Measurements from ENCODE around the gene LYRM1. TPM values are rescaled to one million over a fixed set of nuclear protein-coding genes. Genes with fewer than 3 reads are reported as not detected.
A peak's percentile ranks its signal among the peaks of the same experiment; 100 is the strongest.

LYRM1 gene
- polyA plus RNA-seq, 2 of the 4 experiments (the other 2 are of a cell fraction), result 38.6 to 44.0 TPM

DNA sequence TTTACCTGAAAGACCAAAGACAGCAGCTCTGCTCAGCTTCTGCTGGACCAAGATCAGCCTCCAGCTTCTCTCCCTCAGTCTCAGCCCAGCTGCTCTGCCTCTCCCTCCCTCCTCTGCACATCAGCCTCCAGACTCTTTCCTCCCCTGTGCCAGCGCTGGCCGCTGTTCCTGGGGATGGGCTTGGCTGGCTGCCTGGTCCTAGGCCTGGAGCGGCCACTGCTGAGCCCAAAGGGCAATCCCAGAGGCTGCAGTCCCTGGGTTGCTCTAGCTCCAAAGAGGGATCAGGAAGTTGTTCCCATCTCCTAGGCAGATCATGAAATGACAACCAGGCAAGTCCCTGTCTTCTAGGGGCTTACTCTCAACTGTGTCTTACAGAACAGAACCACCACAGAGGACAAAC lies 31.7 kb upstream of the LYRM1 start:
- DNase-seq (ENCODE audit: low read depth in 1 of 2, low spot score in 1 of 2) (peak in 1 of 2 experiments; percentile 45), ATAC-seq (peak; percentile 75 to 87), FAIRE-seq (no peak)
- POLR2A ChIA-PET, result interaction anchor here (3.2 kb wide), 1 partner anchor 31 kb away, joined by 9 read pairs; the partner anchor contains the start of genes DCUN1D3 and LYRM1
- no peaks in the 10 kb centered on the region for H3K9me3 ChIP-seq
- TF ChIP-seq SMC3 (IDR thresholded peaks at IDR 0.05) (0 out of 3 replicates have a peak, but pooled peaks have one; percentile 10), MYC (IDR thresholded peaks at IDR 0.05; ENCODE audit: borderline replicate concordance, low read length) (no peak), BHLHE40 (IDR thresholded peaks at IDR 0.05; ENCODE audit: low read depth, low read length) (no peak)
- H3K27ac ChIP-seq, result peak overlapping the region; percentile 57 to 87; a peak in 5 of 6 replicates
- peaks cover 58% of the 10 kb centered on the region for H3K4me1 ChIP-seq
- H3K4me3 ChIP-seq, result no peak overlapping the region
- WGBS (ENCODE audit: missing lambda C conversion rate), result 0% methylated on average over 3 of the region's 3 CpGs
- CTCF ChIA-PET, result interaction anchor here (0.7 to 2.4 kb wide), 5 partner anchors 14 to 250 kb away, joined by 3 to 7 read pairs (median 3); no protein-coding TSS in a partner anchor
- H3K4me2 ChIP-seq, result peak overlapping the region; percentile 56

- ChIA-PET CTCF (interaction anchor here (1.0 kb wide), 1 partner anchor 20 kb away, joined by 5 read pairs; no protein-coding TSS in a partner anchor), POLR2A (no interaction called here)
- H3K4me2 ChIP-seq, result no peak overlapping the region; the same call in 2 of the 3 replicates
- WGBS (ENCODE audit: missing lambda C conversion rate), result 92% methylated on average over 2 of the region's 2 CpGs
- peaks cover 61% of the 10 kb centered on the region for H3K4me1 ChIP-seq
- H3K4me3 ChIP-seq, result no peak overlapping the region
- TF ChIP-seq CHD2 (IDR thresholded peaks at IDR 0.05; ENCODE audit: low read length, partially characterized antibody), result no peak
- TF ChIP-seq JUNB (IDR thresholded peaks at IDR 0.05), result no peak
- TF ChIP-seq CEBPB (IDR thresholded peaks at IDR 0.05), result no peak
- no peak for TF ChIP-seq HOXA7 (CRISPR knock-in tag; IDR thresholded peaks at IDR 0.05)
- TF ChIP-seq HDAC2 (IDR thresholded peaks at IDR 0.05), result no peak
- TF ChIP-seq CBX2 (IDR thresholded peaks at IDR 0.05; ENCODE audit: borderline replicate concordance, low read depth), result no peak
- no peak for TF ChIP-seq ATOH8 (CRISPR knock-in tag; IDR thresholded peaks at IDR 0.05; ENCODE audit: low read depth)
- TF ChIP-seq ZSCAN20 (CRISPR knock-in tag; IDR thresholded peaks at IDR 0.05), result no peak
- no peak for TF ChIP-seq POLR2A (IDR thresholded peaks at IDR 0.05; ENCODE audit: low read length)
- TF ChIP-seq ZNF302 (CRISPR knock-in tag; IDR thresholded peaks at IDR 0.05), result no peak
- TF ChIP-seq HEYL (CRISPR knock-in tag; IDR thresholded peaks at IDR 0.05), result no peak
- TF ChIP-seq, protein P1, sequence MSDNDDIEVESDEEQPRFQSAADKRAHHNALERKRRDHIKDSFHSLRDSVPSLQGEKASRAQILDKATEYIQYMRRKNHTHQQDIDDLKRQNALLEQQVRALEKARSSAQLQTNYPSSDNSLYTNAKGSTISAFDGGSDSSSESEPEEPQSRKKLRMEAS (IDR thresholded peaks at IDR 0.05), result no peak
- TF ChIP-seq RAD21 (conservative IDR thresholded peaks at IDR 0.05 in 1 of 2, IDR thresholded peaks at IDR 0.05 in 1 of 2), result no peak
- no peak for TF ChIP-seq NPAS2 (CRISPR knock-in tag; IDR thresholded peaks at IDR 0.05; ENCODE audit: borderline replicate concordance)
- TF ChIP-seq CBX8 (IDR thresholded peaks at IDR 0.05), result no peak
- DNase-seq (ENCODE audit: low read depth in 1 of 2, low spot score in 1 of 2) (no peak), FAIRE-seq (no peak), ATAC-seq (no peak)
- no peaks in the 10 kb centered on the region for H3K9me3 ChIP-seq
- peak overlapping the region in 1 of 2 experiments; percentile 87; a peak in 2 of 6 replicates for H3K27ac ChIP-seq
These were observed 30.3 kb upstream of the LYRM1 start for GRCh38 chr16:20870122-20870820.

- 48% methylated on average over 2 of the region's 2 CpGs for WGBS (ENCODE audit: missing lambda C conversion rate)
These were observed 29.3 kb upstream of the LYRM1 start for GRCh38 chr16:20871258-20871657.

More at GRCh38 chr16:20871258-20871657, 29.3 kb upstream of the LYRM1 start:
- H3K9me3 ChIP-seq, result no peaks in the 10 kb centered on the region
- no peak overlapping the region for H3K4me3 ChIP-seq
- DNase-seq (ENCODE audit: low read depth in 1 of 2, low spot score in 1 of 2) (no peak), FAIRE-seq (no peak), ATAC-seq (no peak)
- no peak overlapping the region for H3K27ac ChIP-seq
- no peak overlapping the region for H3K4me2 ChIP-seq
- TF ChIP-seq PHF8 (IDR thresholded peaks at IDR 0.05; ENCODE audit: borderline replicate concordance, low read depth) (no peak), ATOH8 (CRISPR knock-in tag; IDR thresholded peaks at IDR 0.05; ENCODE audit: low read depth) (no peak), RFX5 (IDR thresholded peaks at IDR 0.05) (no peak), NPAS2 (CRISPR knock-in tag; IDR thresholded peaks at IDR 0.05; ENCODE audit: borderline replicate concordance) (no peak), EHMT2 (IDR thresholded peaks at IDR 0.05; ENCODE audit: low read depth) (no peak), RARB (CRISPR knock-in tag; IDR thresholded peaks at IDR 0.05) (no peak), JUNB (IDR thresholded peaks at IDR 0.05) (no peak), KDM5A (IDR thresholded peaks at IDR 0.05) (no peak), RCOR1 (IDR thresholded peaks at IDR 0.05; ENCODE audit: low read depth, low read length) (no peak), EP300 (IDR thresholded peaks at IDR 0.05) (no peak), KDM1A (IDR thresholded peaks at IDR 0.05; ENCODE audit: low read depth) (no peak), CHD4 (IDR thresholded peaks at IDR 0.05; ENCODE audit: borderline replicate concordance) (no peak), CBX2 (IDR thresholded peaks at IDR 0.05; ENCODE audit: borderline replicate concordance, low read depth) (no peak)
- TF ChIP-seq, protein P2, sequence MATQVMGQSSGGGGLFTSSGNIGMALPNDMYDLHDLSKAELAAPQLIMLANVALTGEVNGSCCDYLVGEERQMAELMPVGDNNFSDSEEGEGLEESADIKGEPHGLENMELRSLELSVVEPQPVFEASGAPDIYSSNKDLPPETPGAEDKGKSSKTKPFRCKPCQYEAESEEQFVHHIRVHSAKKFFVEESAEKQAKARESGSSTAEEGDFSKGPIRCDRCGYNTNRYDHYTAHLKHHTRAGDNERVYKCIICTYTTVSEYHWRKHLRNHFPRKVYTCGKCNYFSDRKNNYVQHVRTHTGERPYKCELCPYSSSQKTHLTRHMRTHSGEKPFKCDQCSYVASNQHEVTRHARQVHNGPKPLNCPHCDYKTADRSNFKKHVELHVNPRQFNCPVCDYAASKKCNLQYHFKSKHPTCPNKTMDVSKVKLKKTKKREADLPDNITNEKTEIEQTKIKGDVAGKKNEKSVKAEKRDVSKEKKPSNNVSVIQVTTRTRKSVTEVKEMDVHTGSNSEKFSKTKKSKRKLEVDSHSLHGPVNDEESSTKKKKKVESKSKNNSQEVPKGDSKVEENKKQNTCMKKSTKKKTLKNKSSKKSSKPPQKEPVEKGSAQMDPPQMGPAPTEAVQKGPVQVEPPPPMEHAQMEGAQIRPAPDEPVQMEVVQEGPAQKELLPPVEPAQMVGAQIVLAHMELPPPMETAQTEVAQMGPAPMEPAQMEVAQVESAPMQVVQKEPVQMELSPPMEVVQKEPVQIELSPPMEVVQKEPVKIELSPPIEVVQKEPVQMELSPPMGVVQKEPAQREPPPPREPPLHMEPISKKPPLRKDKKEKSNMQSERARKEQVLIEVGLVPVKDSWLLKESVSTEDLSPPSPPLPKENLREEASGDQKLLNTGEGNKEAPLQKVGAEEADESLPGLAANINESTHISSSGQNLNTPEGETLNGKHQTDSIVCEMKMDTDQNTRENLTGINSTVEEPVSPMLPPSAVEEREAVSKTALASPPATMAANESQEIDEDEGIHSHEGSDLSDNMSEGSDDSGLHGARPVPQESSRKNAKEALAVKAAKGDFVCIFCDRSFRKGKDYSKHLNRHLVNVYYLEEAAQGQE (IDR thresholded peaks at IDR 0.05), result no peak
- H3K4me1 ChIP-seq, result peaks cover 52% of the 10 kb centered on the region
- CTCF ChIA-PET, result interaction anchor here (0.9 to 1.2 kb wide), 3 partner anchors 15 to 21 kb away, joined by 3 to 7 read pairs (median 5); no protein-coding TSS in a partner anchor
- POLR2A ChIA-PET, result interaction anchor here (0.6 kb wide), 1 partner anchor 177 kb away, joined by 3 read pairs; no protein-coding TSS in a partner anchor
